Subcutaneous abdominal adipose tissue (tissue), 5 donors: Measurements from ENCODE around the gene CACNA2D3.
"Not testable (repeated sequence)": the region's sequence is repeated elsewhere in the genome, so short reads cannot be mapped to it uniquely, and the experiment has no call there.

Experiments used
- H3K27ac ChIP-seq: one replicate; pipeline ENCODE4 v1.7.0; 2013; ENCODE audit warnings: low read depth, mild to moderate bottlenecking, inconsistent platforms, low read length, moderate library complexity
- H3K27me3 ChIP-seq, 5 donors: one replicate each; pipeline ENCODE4 v1.7.0; 2013; ENCODE audit warnings: low read length in 5 of 5, inconsistent platforms in 1 of 5; ENCODE audit not compliant: control insufficient read depth in 5 of 5, insufficient read depth in 4 of 5
- H3K36me3 ChIP-seq, 5 donors: one replicate each; pipeline ENCODE4 v1.7.0; 2013; ENCODE audit warnings: low read length in 5 of 5; ENCODE audit not compliant: control insufficient read depth in 5 of 5, insufficient read depth in 5 of 5
- H3K4me1 ChIP-seq, 5 donors: one replicate each; pipeline ENCODE4 v1.7.0; 2013; ENCODE audit warnings: low read length in 5 of 5, mild to moderate bottlenecking in 3 of 5, moderate library complexity in 1 of 5; ENCODE audit not compliant: control insufficient read depth in 5 of 5, insufficient read depth in 5 of 5
- H3K4me3 ChIP-seq, 5 donors: one replicate each; pipeline ENCODE4 v1.7.0; 2013; ENCODE audit warnings: low read length in 5 of 5, low read depth in 1 of 5
- H3K9ac ChIP-seq, 5 donors: one replicate each; pipeline ENCODE4 v1.7.0; 2013; ENCODE audit warnings: low read length in 5 of 5, mild to moderate bottlenecking in 4 of 5, moderate library complexity in 3 of 5
- H3K9me3 ChIP-seq, 5 donors: one replicate each; pipeline ENCODE4 v1.7.0; 2013; ENCODE audit warnings: low read length in 5 of 5; ENCODE audit not compliant: control insufficient read depth in 5 of 5
- donor health status: healthy.
- donor health status: healthy.
- donor health status: healthy.
- donor health status: healthy.
- donor health status: healthy.

The CACNA2D3 gene

DNA sequence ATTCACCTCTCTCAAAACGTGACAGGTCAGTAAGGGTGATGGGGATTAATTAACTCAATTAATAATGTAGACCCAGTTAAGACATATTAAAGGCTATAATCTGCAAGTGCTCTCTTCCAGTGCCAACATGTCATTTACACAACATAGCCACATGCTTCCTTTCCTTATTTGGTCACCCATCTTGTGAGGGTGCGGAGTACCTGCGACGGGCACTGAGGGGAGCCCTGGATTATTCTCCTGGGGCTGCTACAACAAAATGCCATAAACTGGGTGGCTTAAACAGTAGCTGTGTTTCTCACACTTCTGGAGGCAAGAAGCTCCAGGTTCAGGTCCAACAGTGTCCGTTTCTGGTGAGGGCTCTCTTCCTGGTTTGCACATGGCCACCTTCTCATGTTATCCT, 962.9 kb downstream of the CACNA2D3 start:
- Histone ChIP-seq H3K9me3 (no peaks in the 10 kb centered on the region), H3K9ac (no peak overlapping the region), H3K36me3 (no peaks in the 10 kb centered on the region), H3K27me3 (no peaks in the 10 kb centered on the region), H3K27ac (no peak overlapping the region), H3K4me3 (no peak overlapping the region), H3K4me1 (no peaks in the 10 kb centered on the region)

- no peaks in the 10 kb centered on the region for H3K36me3 ChIP-seq
- H3K9me3 ChIP-seq, result no peaks in the 10 kb centered on the region
- no peak overlapping the region for H3K9ac ChIP-seq
- no peaks in the 10 kb centered on the region for H3K4me1 ChIP-seq
- H3K27ac ChIP-seq, result no peak overlapping the region
- H3K4me3 ChIP-seq, result no peak overlapping the region
- H3K27me3 ChIP-seq, result no peaks in the 10 kb centered on the region
Observed at GRCh38 chr3:55089211-55089610, 966.9 kb downstream of the CACNA2D3 start.

GRCh38 chr3:55090291-55090690, 967.9 kb downstream of the CACNA2D3 start:
- Histone ChIP-seq H3K27me3 (no peaks in the 10 kb centered on the region), H3K9ac (no peak overlapping the region), H3K4me1 (no peaks in the 10 kb centered on the region), H3K27ac (no peak overlapping the region), H3K9me3 (no peaks in the 10 kb centered on the region), H3K36me3 (no peaks in the 10 kb centered on the region), H3K4me3 (no peak overlapping the region)

DNA sequence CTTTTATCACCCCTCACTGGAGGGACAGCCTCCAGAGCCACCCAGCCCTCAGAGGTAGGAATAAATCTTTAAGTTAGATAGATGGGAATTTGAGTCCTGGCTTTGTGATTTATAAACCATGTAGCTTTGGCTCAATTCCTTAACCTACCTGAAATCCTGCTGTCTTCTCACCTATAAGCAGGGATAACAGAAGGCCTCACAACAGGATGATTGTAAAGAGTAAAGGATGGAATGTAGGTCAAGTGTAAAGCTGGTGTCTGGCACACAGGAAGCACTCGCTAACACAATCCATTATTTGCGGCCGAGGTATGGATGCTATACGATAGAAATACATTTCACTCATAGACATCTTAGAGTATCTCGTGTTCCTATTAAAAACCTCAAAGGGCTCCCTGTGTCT, 968.4 kb downstream of the CACNA2D3 start:
- H3K36me3 ChIP-seq, result no peaks in the 10 kb centered on the region

GRCh38 chr3:55091381-55092225, 969.3 kb downstream of the CACNA2D3 start:
- Histone ChIP-seq H3K4me1 (no peaks in the 10 kb centered on the region), H3K36me3 (no peaks in the 10 kb centered on the region), H3K9me3 (no peaks in the 10 kb centered on the region), H3K27ac (no peak overlapping the region), H3K9ac (no peak overlapping the region), H3K4me3 (no peak overlapping the region), H3K27me3 (no peaks in the 10 kb centered on the region)

More for the DNA sequence above, 968.4 kb downstream of the CACNA2D3 start:
- no peaks in the 10 kb centered on the region for H3K4me1 ChIP-seq
- H3K27ac ChIP-seq, result no peak overlapping the region
- H3K27me3 ChIP-seq, result no peaks in the 10 kb centered on the region
- H3K4me3 ChIP-seq, result no peak overlapping the region
- no peaks in the 10 kb centered on the region for H3K9me3 ChIP-seq
- H3K9ac ChIP-seq, result no peak overlapping the region

DNA sequence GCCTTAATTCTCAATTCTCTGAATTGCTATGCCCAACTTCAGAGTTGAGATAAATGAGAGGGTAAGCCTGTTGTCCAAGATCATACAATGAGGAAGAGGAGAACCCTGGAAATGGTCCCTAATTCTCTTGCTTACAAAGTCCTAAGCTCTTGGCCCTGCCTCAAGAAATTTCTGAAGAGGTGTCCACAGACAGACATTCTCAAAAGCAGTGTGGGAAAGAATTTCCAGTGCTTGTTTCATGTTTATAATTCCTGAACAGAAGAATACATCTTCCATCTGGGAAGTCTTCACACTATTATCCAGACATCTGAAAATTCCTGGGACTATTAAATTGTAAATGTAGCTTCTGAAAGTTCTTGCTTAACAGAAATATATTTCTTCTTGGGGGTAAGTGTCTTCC, 972.3 kb downstream of the CACNA2D3 start:
- no peaks in the 10 kb centered on the region for H3K4me1 ChIP-seq

GRCh38 chr3:55097441-55097840, 975.1 kb downstream of the CACNA2D3 start:
- Histone ChIP-seq H3K27ac (no peak overlapping the region), H3K9ac (no peak overlapping the region)

More for the DNA sequence above, 972.3 kb downstream of the CACNA2D3 start:
- H3K27me3 ChIP-seq, result no peaks in the 10 kb centered on the region
- H3K9ac ChIP-seq, result no peak overlapping the region
- H3K4me3 ChIP-seq, result no peak overlapping the region
- H3K9me3 ChIP-seq, result no peaks in the 10 kb centered on the region
- no peaks in the 10 kb centered on the region for H3K36me3 ChIP-seq
- no peak overlapping the region for H3K27ac ChIP-seq

GRCh38 chr3:55105647-55106046, 983.3 kb downstream of the CACNA2D3 start:
- no peaks in the 10 kb centered on the region for H3K36me3 ChIP-seq
- H3K9me3 ChIP-seq, result peaks cover 0 to 3% (median 0%) of the 10 kb centered on the region in 5 donors
- H3K4me1 ChIP-seq, result no peaks in the 10 kb centered on the region
- no peak overlapping the region for H3K27ac ChIP-seq
- no peak overlapping the region for H3K9ac ChIP-seq
- H3K4me3 ChIP-seq, result no peak overlapping the region
- H3K27me3 ChIP-seq, result peaks cover 0 to 3% (median 0%) of the 10 kb centered on the region in 5 donors

More at GRCh38 chr3:55097441-55097840, 975.1 kb downstream of the CACNA2D3 start:
- H3K9me3 ChIP-seq, result no peaks in the 10 kb centered on the region
- H3K4me3 ChIP-seq, result no peak overlapping the region
- H3K4me1 ChIP-seq, result no peaks in the 10 kb centered on the region
- no peaks in the 10 kb centered on the region for H3K36me3 ChIP-seq
- no peaks in the 10 kb centered on the region for H3K27me3 ChIP-seq

- Histone ChIP-seq H3K9ac (no peak overlapping the region), H3K36me3 (no peaks in the 10 kb centered on the region), H3K4me3 (no peak overlapping the region), H3K27me3 (peaks cover 0 to 3% (median 0%) of the 10 kb centered on the region in 5 donors), H3K9me3 (peaks cover 0 to 3% (median 0%) of the 10 kb centered on the region in 5 donors), H3K4me1 (no peaks in the 10 kb centered on the region), H3K27ac (no peak overlapping the region)
Observed at GRCh38 chr3:55107187-55107586, 984.8 kb downstream of the CACNA2D3 start.

- H3K9me3 ChIP-seq, H3K27me3 ChIP-seq, H3K4me1 ChIP-seq, H3K36me3 ChIP-seq, H3K4me3 ChIP-seq, H3K9ac ChIP-seq, H3K27ac ChIP-seq: not testable (repeated sequence)
Observed at GRCh38 chr3:55111906-55112305, 989.6 kb downstream of the CACNA2D3 start.
